Measurements from ENCODE around the gene PAXIP1.
"Not testable (repeated sequence)": the region's sequence is repeated elsewhere in the genome, so short reads cannot be mapped to it uniquely, and the experiment has no call there.

Gene PAXIP1

DNA sequence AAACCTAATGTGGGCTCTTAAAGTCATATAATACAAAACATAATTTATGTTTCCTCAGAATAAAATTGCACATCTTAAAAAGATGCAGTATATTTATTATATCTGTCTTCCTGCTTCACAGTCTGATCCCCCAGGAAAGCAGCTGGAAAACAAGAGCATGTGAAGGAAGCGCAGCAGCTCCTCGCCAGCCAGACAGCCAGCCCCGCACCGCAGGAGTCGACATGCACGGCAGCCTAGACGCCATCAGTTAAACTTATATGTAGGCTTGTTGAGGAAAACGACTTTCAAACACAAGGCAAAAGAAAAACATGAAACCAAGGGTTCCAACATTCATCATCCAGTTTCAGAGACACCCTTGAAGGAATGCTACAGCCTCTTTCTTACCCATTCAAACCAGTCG is 59.0 kb downstream of the PAXIP1 start:
- no peak for DNase-seq (ENCODE audit: low read depth)
- no peak overlapping the region for H3K4me3 ChIP-seq (ENCODE audit: low read length)
- no peak for TF ChIP-seq CTCF (conservative IDR thresholded peaks at IDR 0.05; ENCODE audit: low read depth, low read length)

DNA sequence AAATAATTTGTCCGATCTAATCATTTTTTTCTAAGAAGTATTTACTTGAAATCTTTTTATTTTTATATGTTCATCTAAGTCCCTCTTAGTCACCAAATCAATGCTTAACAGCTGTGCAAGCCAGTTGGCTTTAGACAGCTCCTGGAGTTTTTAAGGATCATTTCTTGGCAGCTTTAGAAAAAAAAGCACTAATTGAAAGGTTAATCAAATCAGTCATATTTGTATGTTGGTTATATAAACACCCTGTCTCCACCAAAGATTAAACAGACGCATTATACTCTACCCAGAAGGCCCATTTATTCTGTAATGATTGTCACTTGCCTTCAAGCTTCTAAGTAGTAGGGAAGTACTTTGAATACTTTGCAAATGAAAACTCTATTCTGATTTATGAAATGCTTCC is 60.2 kb downstream of the PAXIP1 start:
- DNase-seq (ENCODE audit: low read depth), result no peak
- no peak for TF ChIP-seq CTCF (conservative IDR thresholded peaks at IDR 0.05; ENCODE audit: low read depth, low read length)
- H3K4me3 ChIP-seq (ENCODE audit: low read length), result no peak overlapping the region

GRCh38 chr7:154937837-154938236 is 65.1 kb downstream of the PAXIP1 start:
- no peak overlapping the region for H3K4me3 ChIP-seq (ENCODE audit: low read length)
- no peak for TF ChIP-seq CTCF (conservative IDR thresholded peaks at IDR 0.05; ENCODE audit: low read depth, low read length)
- DNase-seq (ENCODE audit: low read depth), result no peak

GRCh38 chr7:154934353-154934952 is 68.5 kb downstream of the PAXIP1 start:
- H3K4me3 ChIP-seq (ENCODE audit: low read length); DNase-seq (ENCODE audit: low read depth): not testable (repeated sequence)

GRCh38 chr7:154931906-154932305 is 71.0 kb downstream of the PAXIP1 start:
- H3K4me3 ChIP-seq (ENCODE audit: low read length), result no peak overlapping the region
- TF ChIP-seq CTCF (conservative IDR thresholded peaks at IDR 0.05; ENCODE audit: low read depth, low read length), result no peak
- no peak for DNase-seq (ENCODE audit: low read depth)

DNA sequence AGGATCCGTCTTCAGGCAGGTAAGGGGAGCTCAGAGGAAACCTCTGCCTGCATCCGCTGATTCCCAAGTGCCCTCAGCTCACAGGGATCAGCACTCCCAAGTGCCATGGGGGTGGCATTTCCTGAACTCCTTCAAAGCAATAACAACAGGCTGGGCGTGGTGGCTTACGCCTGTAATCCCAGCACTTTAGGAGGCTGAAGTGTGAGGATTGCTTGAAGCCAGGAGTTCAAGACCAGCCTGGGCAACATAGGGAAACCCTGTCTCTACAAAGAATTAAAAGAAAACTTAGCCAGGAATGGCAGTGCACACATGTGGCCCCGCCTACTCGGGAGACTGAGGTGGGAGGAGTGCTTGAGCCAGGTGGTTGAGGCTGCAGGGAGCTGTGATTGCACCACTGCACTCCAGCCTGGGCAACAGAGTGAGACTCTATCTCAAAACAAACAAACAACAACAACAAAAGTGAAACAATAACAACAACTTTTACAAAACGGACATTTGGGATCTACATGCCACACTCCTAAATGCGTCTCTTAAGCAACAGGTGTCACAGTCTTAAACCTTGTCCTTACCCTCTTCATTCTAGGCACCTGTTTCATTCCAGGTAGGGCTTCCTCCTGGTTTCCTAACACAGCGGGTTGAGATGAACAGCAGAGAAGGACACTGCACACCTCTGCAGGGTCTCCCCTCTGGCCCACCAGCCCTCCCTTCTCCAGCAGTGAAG is 73.8 kb downstream of the PAXIP1 start:
- TF ChIP-seq CTCF (conservative IDR thresholded peaks at IDR 0.05; ENCODE audit: low read depth, low read length), result no peak
- peak overlapping the region; percentile 37 for H3K4me3 ChIP-seq (ENCODE audit: low read length)
- DNase-seq (ENCODE audit: low read depth), result no peak

- no peak for TF ChIP-seq CTCF (conservative IDR thresholded peaks at IDR 0.05; ENCODE audit: low read depth, low read length)
- peak overlapping the region; percentile 37 for H3K4me3 ChIP-seq (ENCODE audit: low read length)
- DNase-seq (ENCODE audit: low read depth), result peak; percentile 22
Observed at GRCh38 chr7:154928136-154929005, 74.6 kb downstream of the PAXIP1 start.

All from retinal pigment epithelial cell (primary cell).